Measurements from ENCODE around the gene C14orf132.
A peak's percentile ranks its signal among the peaks of the same experiment; 100 is the strongest.

The C14orf132 gene

GRCh38 chr14:96120392-96120791 is 81.2 kb downstream of the C14orf132 start:
- no peak for DNase-seq (ENCODE audit: low read depth)

GRCh38 chr14:96120941-96121340 is 81.8 kb downstream of the C14orf132 start:
- DNase-seq (ENCODE audit: low read depth), result no peak

- DNase-seq (ENCODE audit: low read depth), result no peak
Measured at GRCh38 chr14:96121660-96122395, 82.7 kb downstream of the C14orf132 start.

GRCh38 chr14:96122496-96122895 is 83.3 kb downstream of the C14orf132 start:
- peak; percentile 60 for DNase-seq (ENCODE audit: low read depth)

DNA sequence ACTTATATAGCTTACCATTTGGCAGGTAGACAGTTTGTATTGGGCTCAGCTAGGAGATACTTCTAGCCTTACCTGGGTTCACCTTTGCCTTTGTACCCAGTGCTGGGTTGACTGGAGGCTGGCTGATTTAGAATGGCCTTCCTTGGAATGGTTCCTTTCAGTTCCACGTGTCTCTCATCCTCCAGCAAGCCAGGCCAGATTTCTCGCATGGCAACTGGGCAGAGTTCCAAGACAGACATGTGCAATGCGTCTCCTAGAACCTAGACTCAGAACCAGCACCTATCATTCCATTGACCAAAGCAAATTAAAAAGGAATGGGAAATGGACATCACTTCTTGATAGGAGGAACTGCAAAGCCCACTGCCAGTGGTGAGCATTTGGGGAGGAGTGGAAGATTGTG is 86.4 kb downstream of the C14orf132 start:
- no peak for DNase-seq (ENCODE audit: low read depth)

- DNase-seq (ENCODE audit: low read depth), result no peak
Measured at GRCh38 chr14:96126339-96126782, 87.2 kb downstream of the C14orf132 start.

DNA sequence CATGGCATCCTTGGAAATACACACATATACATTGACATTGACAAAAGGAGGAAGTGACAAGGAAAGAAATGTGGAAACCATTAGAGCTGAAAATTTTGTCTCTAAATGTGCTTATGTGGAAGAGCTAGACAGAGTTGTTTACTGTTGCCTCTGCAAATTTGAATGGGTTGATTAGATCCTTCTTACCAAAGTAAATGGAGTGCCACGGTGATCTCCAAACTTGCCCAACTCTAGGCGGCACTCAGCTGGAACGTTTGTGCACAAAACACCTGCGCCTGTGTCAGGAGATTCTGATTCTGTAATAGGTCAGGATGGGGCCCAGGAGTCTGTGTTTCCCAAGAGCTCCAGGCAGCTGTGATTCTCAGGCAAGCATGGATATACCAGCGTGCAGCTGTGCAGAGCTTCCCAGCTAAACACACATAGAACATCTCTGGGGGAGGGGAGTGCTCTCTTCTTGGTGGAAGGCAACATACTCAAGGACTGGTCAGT is 87.7 kb downstream of the C14orf132 start:
- DNase-seq (ENCODE audit: low read depth), result no peak

DNA sequence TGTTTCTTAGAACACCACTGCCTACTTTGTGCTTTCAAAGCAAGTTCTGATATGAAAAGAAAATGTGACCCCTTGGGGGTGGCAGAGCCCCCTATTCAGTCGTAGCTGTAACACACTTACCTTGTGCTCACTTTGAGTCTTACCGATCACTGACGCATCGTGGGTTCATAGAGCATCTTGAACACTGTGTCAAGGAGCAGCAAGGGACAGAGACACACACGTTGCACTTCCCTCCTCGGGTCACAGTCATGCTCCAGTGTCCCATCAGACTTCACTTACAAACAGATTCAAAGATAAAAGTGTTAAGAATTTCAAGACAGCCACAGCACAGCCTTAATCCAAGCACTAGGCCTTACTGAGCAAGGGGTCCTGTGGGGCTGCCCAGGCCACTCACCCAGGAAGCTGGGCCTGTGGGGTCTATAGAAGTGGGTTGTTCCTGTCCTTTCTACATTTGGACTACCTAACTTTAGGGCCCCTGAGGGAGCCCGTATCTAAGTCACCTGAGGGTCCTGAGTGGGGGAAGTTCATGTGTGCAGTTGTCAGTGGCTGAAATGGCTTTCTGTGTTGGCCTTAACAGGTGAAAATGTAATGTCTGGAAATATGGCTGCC is 90.1 kb downstream of the C14orf132 start:
- no peak for DNase-seq (ENCODE audit: low read depth)

GRCh38 chr14:96130391-96130790 is 91.2 kb downstream of the C14orf132 start:
- no peak for DNase-seq (ENCODE audit: low read depth)

- no peak for DNase-seq (ENCODE audit: low read depth)
Measured at GRCh38 chr14:96130854-96131253, 91.7 kb downstream of the C14orf132 start.

DNA sequence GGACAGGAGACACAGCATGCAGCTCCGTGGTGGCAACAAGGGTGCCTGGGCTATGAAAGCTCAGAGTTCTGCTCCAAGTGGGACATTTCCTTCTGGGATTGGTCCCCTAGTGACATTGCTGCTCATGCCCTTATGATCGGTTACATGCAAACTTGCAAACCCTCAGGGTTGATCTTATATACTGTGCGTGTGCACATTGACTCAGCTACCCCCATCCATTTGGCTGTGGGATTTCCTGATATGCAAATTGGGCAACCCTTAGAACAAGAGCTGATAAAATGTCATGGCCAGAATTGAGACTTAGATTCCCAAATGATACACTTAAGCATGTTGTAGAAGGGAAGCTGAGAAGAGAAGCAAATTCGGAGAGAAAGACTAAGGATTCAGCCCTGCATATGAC is 92.7 kb downstream of the C14orf132 start:
- no peak for DNase-seq (ENCODE audit: low read depth)

DNA sequence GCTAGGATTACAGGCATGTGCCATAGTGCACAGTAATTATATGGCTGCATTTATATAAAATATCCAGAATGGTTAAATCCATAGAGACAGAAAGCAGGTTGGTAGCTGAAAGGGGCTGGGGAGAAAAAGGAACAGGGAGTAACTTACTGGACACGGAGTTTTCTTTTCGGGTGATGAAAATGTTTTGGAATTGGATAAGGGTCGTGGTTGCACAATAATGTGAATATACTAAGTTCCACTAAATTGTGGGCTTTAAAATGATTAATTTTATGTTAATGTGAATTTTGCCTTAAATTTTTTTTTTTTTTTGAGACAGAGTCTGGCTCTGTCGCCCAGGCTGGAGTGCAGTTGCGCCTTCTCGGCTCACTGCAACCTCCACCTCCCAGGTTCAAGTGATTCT is 95.3 kb downstream of the C14orf132 start:
- no peak for DNase-seq (ENCODE audit: low read depth)

GRCh38 chr14:96135285-96135684 is 96.1 kb downstream of the C14orf132 start:
- no peak for DNase-seq (ENCODE audit: low read depth)

GRCh38 chr14:96136371-96137005 is 97.3 kb downstream of the C14orf132 start:
- no peak for DNase-seq (ENCODE audit: low read depth)

GRCh38 chr14:96138241-96138640 is 99.1 kb downstream of the C14orf132 start:
- DNase-seq (ENCODE audit: low read depth), result no peak

- no peak for DNase-seq (ENCODE audit: low read depth)
Measured at GRCh38 chr14:96139169-96139568, 100.0 kb downstream of the C14orf132 start.

DNA sequence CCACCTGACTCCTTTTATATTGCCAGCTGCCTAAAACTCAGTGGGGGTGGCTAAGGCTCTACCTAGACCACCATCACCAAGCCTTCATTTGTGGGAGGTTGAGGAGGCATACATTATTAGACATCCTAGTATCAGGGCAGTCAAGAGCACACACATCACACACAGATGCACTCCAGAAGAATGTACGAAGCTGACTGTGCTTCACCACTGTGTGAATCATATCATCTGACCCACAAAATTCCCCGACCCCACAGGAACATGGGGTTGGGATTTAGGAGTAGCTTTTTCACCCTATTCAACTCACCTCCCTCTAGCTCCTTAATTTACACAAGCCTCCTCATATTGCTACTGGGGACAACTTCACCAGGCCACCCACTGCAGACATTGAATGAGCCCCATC is 100.7 kb downstream of the C14orf132 start:
- DNase-seq (ENCODE audit: low read depth), result no peak

GRCh38 chr14:96140952-96141351 is 101.8 kb downstream of the C14orf132 start:
- DNase-seq (ENCODE audit: low read depth), result no peak
